ENCODE measurements around the gene CA10.

- TF ChIP-seq CTCF (IDR thresholded peaks at IDR 0.05) (no peak), POLR2A (IDR thresholded peaks at IDR 0.05) (no peak)
These were observed 310.1 kb downstream of the CA10 start for GRCh38 chr17:51848451-51848850.
